Right kidney (tissue), 1 donor: ENCODE results near the gene FAM3C.
"Not testable (repeated sequence)": the region's sequence is repeated elsewhere in the genome, so short reads cannot be mapped to it uniquely, and the experiment has no call there.

Source experiments
- DNase-seq: peaks from one replicate; pipeline ENCODE4 v3.0.0-alpha.2; 2016

Gene FAM3C

DNA sequence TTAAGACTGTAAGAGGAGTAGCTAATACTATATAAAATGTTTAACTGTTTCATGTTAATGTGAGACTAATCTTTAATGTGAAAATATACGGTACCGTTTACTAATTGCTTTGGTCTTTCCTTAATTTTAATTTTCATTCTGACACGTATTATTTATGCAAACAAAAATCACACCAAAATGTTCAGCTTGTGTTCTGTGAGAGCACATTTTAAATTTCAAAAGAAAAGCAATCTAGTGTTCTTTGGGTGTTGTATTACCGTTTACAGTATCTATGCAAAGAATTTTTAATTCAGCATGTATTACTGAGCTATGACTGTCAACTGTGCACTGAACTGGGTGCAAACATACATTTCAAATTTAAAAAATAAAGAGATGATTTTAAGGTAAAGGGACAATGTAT is 65.1 kb downstream of the FAM3C start:
- no peak for DNase-seq

DNA sequence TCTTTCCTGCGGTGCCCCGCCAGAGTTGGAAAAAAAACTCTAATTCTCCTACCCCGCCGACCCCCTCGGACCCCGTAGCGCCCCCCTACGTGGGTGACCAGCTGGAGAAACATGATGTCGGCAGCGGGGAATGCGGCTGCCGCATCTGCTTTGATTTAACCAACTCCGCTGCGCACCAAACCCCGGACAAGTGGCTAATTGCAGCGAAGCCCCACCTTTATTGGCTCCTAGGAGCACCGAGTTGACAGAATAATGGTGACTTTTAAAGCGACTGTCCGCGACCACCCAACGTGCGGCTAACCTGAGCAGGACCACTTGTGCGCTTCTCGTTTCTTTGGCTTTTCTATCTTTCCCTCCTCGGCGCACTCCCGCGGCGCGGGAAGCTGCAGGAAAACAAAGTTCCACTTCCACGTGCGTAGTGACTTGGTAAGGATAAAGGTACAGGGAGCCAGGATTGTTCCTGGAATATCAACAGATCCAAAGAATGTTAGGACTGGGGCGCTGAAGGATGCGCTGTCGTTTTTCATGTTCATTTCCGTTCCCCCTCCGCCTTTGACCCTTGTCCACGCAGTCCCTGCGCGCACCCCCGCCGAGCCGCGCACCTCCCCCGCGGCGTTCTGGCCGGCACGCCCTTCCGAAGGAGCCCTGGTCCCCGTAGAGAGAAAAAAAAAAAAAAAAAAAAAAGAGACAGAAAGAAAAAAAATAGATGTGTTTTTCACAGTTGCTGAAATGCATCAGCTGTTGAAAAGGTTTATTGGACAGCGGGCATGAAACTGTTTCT is 65.9 kb downstream of the FAM3C start:
- DNase-seq: peak; percentile 64

DNA sequence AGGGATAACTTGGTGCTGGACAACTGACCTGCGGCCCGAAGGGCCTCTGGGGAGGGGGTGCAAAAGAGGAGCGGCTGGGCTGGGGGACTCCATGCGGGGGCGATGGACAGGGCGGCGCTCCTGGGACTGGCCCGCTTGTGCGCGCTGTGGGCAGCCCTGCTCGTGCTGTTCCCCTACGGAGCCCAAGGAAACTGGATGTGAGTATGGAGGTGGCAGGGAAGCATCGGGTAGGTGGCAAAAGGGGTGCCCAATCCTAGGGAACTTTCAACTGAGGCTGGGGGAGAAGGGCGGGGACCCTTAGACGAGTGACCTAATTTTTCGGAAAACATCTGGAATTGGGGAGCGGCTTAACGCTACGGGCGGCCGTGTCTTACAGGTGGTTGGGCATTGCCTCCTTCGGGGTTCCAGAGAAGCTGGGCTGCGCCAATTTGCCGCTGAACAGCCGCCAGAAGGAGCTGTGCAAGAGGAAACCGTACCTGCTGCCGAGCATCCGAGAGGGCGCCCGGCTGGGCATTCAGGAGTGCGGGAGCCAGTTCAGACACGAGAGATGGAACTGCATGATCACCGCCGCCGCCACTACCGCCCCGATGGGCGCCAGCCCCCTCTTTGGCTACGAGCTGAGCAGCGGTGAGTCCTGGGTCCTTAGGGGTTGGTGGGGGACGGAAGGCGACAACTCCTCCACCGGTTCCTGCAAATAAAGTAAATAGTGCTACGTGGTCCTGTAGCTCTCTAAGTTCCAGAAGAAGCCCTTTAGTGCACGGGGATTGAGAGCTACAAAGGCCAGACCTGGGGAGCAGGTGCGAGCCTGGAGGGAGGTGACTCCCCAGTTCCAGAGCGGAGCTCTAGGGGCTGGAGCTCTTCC is 66.7 kb downstream of the FAM3C start:
- DNase-seq: peak; percentile 52

DNA sequence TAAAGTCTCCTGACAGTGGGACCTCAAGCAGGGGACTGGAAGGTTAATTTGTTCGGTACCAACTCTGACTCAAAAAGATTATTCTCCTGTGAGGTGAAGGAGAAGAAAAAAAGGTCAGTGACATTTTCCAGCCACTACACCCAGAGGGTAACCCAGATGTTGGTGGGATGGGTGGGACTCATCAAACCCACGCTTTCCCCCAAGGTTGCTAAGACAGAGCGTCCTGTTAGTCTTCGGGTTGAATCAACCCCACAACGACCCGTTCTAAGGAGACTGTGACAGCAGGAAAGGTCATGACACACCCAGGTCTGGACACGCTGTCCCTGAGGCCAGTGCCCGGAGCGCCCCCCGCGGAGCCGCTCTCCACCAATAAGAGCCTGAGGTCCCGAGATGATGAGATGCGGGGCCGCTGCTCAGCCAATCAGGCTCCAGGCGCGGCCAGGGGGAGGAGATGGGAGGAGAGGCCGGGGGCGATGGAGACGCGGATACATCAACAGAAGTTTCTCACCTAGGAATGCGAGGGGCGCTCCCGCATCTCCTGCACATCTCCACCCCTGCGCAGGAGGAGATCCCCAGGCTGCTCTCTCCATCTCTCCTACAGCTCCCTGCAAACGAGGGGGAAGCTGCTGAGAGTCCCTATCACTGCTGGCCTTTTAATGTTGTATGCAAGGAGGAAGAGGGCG is 67.5 kb downstream of the FAM3C start, which contains the start of gene WNT16:
Gene WNT16, plus strand, starts transcription at position 493 of the 683 bp plus-strand sequence. CDS start 293 bp downstream, outside the sequence.
- DNase-seq: peak; percentile 25

DNA sequence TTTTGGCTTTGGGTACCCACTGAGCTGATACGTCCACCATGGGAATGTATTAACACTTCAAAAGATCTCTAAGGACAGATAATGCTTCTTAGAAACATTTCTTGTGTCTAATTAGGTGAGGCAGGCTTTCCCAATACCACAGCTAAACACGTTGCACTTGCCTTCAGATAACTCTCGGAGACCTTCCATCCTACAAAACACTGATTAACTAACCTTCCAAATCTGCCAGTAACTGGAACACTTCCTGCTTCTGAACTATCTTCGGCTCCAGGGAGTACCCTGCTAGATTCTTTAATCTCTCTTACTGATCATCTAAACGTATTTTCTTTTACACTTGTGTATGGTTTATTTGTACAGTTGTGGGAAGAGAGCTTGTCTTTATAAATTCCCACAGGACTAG is 68.4 kb downstream of the FAM3C start:
- no peak for DNase-seq

DNA sequence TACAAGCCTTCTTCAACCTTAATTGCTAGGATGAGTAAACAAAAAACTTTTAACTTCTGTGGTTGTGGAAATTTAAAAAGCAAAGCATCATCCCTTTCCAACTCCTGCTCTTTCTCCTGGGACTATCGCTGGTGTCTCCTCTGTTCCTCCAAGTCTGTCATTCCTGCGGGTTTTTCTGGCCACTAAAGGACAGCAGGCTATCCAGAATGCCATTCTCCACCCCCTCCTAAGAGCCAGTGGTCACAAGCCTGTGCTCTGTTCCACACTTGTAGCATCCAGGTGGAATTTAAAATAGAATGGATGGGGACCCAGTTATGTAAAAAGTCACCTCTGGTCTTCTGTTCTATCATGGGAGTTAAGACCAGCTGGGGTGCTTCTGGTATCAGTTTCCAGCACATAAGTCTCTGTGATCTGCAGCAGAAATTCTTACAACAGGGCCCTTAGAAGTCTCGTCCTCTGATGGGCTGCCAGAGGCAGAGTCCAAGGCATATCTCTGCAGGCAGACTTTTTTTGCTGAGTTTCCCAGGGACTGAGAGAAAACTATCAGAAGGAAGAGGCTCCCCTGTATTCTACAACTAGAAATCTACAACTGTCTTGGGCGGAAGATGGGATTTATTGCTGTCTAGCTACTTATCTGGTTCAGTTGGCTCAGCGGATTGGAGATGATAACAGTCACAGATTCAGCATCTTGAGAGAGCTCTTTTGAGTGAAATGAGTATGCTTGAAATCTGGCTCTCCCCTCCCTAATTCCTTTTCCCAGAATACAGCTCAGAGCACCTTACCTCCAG is 72.4 kb downstream of the FAM3C start:
- no peak for DNase-seq

DNA sequence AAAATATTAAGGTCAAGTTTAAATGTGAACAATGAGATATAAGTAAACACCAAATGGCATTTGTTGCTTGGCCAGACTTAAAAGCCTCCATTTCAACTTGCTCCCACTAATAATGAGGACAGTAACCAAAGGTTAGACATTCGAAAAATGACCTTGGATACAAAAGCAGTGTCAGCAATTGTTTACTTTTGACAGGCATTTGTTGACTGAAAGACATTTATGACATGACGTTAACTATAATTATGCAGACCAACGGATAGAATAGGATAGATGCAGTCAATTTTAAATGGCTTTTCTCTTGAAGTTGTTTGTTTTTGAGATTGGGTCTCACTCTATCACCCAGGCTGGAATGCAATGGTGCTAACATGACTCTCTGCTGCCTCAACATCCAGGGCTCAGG is 73.6 kb downstream of the FAM3C start:
- no peak for DNase-seq

DNA sequence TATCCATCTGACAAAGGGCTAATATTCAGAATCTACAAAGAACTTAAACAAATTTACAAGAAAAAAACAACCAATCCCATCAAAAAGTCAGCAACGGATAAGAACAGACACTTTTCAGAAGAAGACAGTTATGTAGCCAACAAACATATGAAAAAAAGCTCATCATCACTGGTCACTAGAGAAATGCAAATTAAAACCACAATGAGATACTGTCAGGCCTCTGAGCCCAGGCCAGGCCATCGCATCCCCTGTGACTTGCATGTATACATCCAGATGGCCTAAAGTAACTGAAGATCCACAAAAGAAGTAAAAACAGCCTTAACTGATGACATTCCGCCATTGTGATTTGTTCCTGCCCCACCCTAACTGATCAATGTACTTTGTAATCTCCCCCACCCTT is 80.9 kb downstream of the FAM3C start:
- not testable (repeated sequence) for DNase-seq

DNA sequence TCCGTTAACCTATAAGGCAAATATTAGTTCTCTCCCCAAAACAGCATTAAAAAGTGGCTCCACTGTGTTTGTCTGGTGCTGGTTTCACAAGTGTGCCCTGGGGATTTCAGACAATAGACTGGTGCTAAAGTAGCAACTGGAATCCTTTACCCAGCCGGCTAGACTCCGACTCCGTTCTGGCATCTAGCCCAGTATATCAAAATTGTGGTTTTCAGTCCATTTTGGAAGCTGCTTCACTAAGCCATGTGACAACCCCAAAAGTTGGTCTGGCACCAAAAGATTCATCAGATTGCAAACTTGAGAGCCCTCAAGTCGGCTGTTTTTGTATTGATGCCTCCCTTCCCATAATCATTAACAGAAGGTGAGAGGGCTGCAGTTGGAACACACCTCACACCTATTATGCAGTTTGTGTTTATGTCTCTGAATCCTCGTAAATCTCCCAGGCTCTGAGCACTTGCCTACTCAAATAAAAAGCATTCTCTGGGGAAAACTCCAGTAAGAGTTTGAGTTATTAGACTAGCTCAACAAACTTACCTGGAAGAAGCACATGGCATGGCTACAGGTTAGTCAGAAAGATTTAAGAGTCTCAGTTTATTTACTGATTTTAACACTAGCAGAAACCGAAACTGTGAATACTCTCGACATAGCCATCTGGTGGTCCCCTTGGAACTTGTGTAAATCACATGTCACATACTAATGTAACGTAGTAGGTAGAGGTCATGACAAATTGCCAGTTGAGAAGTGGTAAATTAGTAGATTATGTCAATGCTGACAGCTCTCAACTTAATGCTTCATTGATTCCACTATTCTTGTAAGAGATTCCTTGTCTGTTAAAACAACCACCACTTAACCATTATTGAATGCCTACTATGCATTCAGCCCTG is 82.1 kb downstream of the FAM3C start:
- peak; percentile 22 for DNase-seq

DNA sequence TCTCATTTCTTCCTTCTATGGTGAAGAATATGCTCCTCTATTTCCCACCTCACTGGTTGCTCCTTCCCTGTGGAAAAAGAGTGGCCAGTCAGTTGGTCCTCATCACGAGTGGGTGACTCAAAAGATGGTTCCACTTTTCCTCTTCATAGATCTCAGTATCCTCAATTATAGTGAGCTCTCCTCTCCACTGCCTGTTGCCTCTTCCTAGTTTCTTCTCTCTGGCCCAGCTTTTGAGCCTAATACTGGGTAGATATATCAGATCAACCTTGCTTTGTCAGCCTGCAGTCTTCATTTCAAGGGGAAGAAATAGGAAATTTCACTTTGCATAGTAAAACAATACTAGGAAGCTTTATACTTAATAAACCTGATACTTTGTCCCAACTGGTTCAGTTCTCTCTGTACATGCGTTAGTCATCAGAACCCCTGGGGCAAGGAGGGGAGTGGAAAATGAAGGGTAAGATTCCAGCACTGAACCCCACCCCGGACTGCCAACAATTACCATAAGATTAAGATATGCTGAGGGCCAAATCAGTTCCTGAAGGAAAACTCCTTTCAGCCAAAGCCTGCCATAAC is 82.8 kb downstream of the FAM3C start:
- no peak for DNase-seq

DNA sequence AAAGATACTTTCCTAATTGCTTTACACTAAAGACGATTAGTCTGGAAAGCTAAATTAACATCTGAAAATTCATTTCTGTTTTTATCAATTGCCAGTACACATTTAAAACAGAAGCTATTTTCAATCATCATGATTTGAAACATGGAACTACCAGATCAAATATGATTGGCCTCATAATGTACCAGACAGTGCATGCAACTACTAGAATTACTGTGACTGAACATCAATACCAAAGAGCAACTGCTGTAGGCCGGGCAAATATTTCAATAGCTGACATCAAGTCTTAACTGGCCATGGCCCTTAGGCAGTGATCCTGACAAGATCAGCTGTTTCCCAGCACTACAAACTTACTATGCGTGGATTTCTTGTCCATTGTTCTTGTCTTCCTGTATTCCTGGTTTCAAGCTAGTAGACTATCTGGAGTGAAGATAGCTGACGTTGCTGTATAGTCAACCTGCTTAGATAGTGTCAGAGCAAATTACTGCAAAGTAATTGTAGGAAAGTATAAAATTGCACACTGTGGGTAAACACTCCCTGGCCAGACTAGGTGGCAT is 89.0 kb downstream of the FAM3C start:
- DNase-seq: no peak

DNA sequence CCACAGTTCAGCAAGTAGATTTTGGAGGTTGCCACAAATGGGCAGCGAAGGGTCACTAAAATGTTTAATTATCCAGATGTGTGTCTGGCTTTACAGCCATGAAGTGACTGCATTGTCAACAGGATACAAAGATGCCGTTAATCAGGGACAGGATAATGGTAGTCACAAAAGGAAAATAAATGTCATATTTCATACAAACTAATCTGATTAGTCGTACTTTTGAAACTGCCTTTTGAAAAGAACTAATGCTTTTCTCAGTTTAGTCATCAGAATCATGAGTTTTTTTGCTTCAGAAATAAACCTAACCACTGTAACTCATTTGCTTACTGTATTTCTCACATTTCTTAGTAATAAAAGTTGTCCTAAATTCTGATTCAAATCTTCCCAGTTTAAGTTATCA is 89.5 kb downstream of the FAM3C start:
- DNase-seq: no peak

DNA sequence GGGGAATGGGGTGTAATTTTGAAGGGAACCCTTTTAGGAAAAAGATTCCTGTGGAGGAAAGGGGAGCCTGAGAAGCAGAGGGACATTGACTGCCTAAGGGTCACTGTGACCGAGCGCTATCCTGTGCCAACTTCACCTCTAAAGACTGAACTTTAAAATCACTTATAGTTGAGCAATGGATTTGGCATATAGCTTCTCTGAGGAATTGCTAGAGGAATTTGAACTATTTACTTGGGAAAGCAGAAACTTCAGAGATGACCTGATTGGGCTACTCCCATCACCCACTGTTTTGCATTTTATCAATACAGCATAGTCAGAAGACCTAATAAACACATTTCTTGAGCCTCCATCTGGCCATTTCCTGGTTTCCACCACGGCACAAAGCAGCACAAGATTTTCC is 91.0 kb downstream of the FAM3C start:
- no peak for DNase-seq

DNA sequence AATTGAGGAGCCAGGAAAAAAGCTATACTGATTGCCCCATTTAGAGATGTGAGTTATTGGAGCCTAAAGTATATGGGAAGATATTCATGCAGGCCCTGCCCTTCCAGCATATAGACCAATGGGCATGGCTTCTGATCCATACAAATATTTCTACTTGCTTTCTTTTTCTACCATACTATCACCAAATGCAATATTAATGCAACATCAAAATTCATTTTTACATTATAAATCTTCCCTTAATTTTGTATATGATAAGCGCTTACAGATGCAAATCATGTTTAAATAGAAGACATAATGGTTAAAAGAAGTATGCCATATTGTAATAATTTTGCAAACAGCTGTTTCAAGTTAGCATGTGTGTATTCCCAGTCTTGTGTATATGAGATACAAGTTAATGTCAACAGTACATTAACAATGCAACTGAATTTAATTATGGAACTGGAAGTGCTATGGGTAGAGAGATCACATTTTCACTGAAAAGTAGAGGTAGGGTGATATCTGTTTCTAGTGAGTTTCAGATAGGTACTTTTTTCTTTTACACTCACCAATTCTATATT is 91.9 kb downstream of the FAM3C start:
- no peak for DNase-seq

DNA sequence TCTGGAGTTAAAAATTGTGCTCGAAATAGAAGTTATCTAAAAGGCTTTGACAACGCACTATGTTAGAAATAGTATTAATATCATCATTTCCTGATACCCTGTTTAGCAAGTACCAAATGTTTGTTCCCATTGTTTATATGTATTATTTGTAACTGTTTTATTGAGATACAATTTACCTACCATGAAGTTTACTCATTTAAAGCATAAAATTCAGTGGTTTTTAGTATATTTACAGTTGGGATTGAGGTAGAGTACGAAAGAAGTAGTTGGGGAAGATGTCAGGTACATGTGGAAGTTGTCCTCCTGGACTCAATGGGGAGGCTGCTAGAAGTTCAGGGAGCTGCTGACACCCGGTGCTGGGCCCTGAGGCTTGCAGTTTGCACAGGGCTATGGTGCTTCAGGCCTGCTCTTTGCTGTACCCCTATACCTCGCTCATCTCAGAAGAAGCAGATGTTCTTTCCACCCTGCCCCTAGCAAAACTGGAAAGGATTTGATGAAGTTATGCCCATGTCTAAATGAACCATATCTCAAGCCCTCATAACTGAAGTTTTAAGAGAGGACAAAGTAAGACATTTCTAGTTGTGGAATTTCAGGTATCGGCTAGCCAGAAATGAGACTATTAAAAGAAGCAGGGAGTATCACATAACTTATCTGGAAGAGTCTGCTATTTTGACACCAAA is 92.5 kb downstream of the FAM3C start:
- DNase-seq: no peak

DNA sequence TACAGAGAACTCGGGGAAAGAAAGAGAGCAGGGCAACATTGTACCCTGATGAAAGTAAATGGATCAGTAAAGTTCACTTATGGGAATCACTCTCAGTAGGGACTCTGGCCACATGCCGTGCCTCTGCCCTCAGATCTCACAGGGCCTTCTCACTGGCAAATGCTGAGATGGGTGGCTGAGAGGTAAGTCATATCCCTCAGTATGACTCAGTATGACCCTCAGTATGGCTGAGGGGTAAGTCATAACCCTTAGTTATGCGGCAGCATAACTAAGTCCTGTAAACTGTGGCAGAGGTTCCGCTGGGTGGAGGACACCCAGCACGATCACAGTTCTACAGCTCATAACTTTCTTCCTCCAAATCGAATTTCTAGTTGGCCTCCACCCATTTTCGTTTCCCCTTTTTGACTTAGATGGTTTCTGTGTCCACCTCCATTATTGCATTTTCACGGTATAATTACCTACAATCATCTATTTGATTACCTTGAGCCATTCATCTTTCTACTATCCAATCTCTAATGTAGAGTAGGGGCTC is 93.8 kb downstream of the FAM3C start:
- no peak for DNase-seq

DNA sequence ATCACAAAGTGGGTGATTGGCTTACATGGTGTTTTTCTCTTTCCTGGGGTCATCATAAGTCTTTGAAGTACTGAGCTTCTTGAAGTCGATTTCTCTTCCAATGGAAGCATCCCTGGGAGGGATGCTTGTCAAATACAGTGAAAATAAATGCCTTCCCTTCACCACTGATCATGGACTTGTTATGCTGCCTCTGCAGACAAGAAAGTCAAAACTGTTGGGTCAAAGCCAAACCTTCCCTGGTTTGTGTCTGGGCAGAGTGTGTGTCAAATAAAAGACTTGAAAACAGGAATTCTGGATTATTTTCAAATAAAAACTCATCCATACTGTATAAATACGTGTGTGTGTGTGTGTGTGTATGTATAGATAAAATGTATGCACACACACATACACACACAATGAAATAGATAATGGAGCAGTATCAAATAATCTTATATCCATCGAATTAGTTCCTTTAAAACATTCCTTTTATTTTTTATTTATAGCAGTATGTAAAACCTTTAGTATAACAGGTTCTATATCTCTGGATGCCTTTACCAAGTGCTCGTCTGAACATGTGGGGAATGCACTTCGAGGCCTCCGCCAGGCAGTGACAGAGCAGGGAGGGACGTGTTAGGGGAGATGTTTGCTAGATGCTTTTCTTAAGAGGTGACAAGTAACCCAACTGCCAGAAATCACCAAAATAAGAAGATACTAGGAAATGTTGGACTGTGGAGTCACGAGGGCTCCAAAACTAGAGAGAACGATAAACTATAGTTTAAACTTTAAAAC is 94.5 kb downstream of the FAM3C start:
- DNase-seq: no peak

DNA sequence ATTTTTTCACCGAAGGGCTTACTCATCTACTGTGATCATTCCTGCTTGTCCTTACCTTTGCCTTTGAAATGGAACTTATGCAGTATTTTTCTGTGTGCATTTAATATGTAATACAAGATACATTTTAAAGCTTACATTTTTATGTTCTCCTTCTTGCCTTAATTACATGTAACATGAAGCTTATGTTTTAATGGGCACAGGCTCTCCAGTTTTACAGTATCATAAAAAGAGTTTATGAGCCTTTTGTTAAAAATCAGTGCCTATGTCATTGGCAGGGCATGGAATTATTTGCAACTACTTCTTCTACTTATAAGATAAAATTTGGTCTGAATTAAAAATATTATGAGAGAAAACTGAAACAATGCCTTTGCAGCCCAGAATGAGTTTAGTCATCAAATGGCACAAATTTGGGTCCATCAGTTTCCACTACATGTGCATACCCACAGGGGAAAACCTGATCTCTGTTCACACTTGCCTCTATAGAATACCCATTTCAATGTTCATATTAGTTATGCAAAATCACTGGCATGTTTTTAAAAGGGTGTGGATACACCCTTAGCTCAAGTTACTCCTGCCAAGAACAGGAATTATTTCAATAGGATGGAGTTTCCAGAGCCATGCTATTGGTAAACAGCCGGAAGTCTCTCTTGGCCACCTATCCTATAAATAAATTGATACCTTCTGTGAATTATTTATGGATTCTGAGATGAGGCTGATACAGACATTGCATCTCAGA is 95.3 kb downstream of the FAM3C start:
- no peak for DNase-seq
